H9 (cell line): Measurements from ENCODE around the gene GFOD2. TPM values are rescaled to one million over a fixed set of nuclear protein-coding genes. Genes with fewer than 3 reads are reported as not detected.

Source experiments
- DNase-seq: peaks from one replicate; pipeline ENCODE4 v3.0.0-alpha.2; 2017
- H2AFZ ChIP-seq: one replicate; pipeline ENCODE4 v1.6.1; 2013; ENCODE audit warnings: mild to moderate bottlenecking, low read length, control low read depth, moderate library complexity
- H2AK5ac ChIP-seq: 2 replicates; pipeline ENCODE4 v1.6.1; 2013; ENCODE audit warnings: low read length, control low read depth, mixed read lengths; ENCODE audit not compliant: insufficient read length
- H2BK120ac ChIP-seq: one replicate; pipeline ENCODE4 v1.6.1; 2013; ENCODE audit warnings: low read depth, mild to moderate bottlenecking, low read length, control low read depth, inconsistent platforms; ENCODE audit not compliant: poor library complexity, severe bottlenecking
- H2BK12ac ChIP-seq: 2 replicates; pipeline ENCODE4 v1.6.1; 2013; ENCODE audit warnings: low read length, control low read depth, mixed read lengths, low read depth; ENCODE audit not compliant: insufficient read length
- H2BK15ac ChIP-seq: 2 replicates; pipeline ENCODE4 v1.6.1; 2013; ENCODE audit warnings: low read depth, low read length, control low read depth
- H2BK20ac ChIP-seq: one replicate; pipeline ENCODE4 v1.6.1; 2013; ENCODE audit warnings: low read depth, mild to moderate bottlenecking, low read length, control low read depth, inconsistent platforms; ENCODE audit not compliant: poor library complexity, severe bottlenecking
- H2BK5ac ChIP-seq: 2 replicates; pipeline ENCODE4 v1.6.1; 2013; ENCODE audit warnings: low read length, control low read depth, mixed read lengths; ENCODE audit not compliant: insufficient read length
- H3K14ac ChIP-seq: 2 replicates; pipeline ENCODE4 v1.6.1; 2013; ENCODE audit warnings: low read length, control low read depth; ENCODE audit not compliant: insufficient read depth
- H3K18ac ChIP-seq: 2 replicates; pipeline ENCODE4 v1.6.1; 2013; ENCODE audit warnings: low read depth, mild to moderate bottlenecking, mixed read lengths, low read length, control low read depth; ENCODE audit not compliant: insufficient read length
- H3K23ac ChIP-seq: 2 replicates; pipeline ENCODE4 v1.6.1; 2013; ENCODE audit warnings: low read length, control low read depth, mixed read lengths, low read depth; ENCODE audit not compliant: insufficient read length
- H3K23me2 ChIP-seq: 2 replicates; pipeline ENCODE4 v1.6.1; 2013; ENCODE audit warnings: low read depth, mild to moderate bottlenecking, mixed read lengths, low read length, control low read depth; ENCODE audit not compliant: insufficient read length, poor library complexity, severe bottlenecking
- H3K27ac ChIP-seq: 2 replicates; pipeline ENCODE4 v1.5.1; 2013; ENCODE audit warnings: low read length, control low read depth, mixed read lengths, low read depth; ENCODE audit not compliant: insufficient read length
- H3K27me3 ChIP-seq: 2 replicates; pipeline ENCODE4 v1.6.1; 2013; ENCODE audit warnings: low read length, control low read depth, inconsistent platforms; ENCODE audit not compliant: insufficient read depth
- H3K4ac ChIP-seq: 2 replicates; pipeline ENCODE4 v1.6.1; 2013; ENCODE audit warnings: low read depth, mild to moderate bottlenecking, control low read depth, inconsistent platforms, low read length, moderate library complexity
- H3K4me1 ChIP-seq: 2 replicates; pipeline ENCODE4 v1.6.1; 2013; ENCODE audit warnings: low read length, control low read depth, inconsistent platforms; ENCODE audit not compliant: insufficient read depth
- H3K4me2 ChIP-seq: 2 replicates; pipeline ENCODE4 v1.6.1; 2013; ENCODE audit warnings: low read length, control low read depth, mixed read lengths; ENCODE audit not compliant: insufficient read length, insufficient read depth
- H3K56ac ChIP-seq: 2 replicates; pipeline ENCODE4 v1.6.1; 2013; ENCODE audit warnings: low read depth, mild to moderate bottlenecking, mixed read lengths, low read length, control low read depth; ENCODE audit not compliant: insufficient read length
- H3K79me1 ChIP-seq: 2 replicates; pipeline ENCODE4 v1.6.1; 2013; ENCODE audit warnings: low read depth, mild to moderate bottlenecking, moderate library complexity, low read length, control low read depth, inconsistent platforms; ENCODE audit not compliant: insufficient read depth, poor library complexity, severe bottlenecking
- H3K79me2 ChIP-seq: 2 replicates; pipeline ENCODE4 v1.6.1; 2013; ENCODE audit warnings: low read length, control low read depth, inconsistent platforms; ENCODE audit not compliant: insufficient read depth
- H3K9ac ChIP-seq: 2 replicates; pipeline ENCODE4 v1.6.1; 2013; ENCODE audit warnings: low read length, control low read depth, mixed read lengths; ENCODE audit not compliant: insufficient read length; ENCODE audit errors: extremely low read depth
- H3K9me3 ChIP-seq: one replicate; pipeline ENCODE4 v1.6.1; 2013; ENCODE audit warnings: low read depth, low read length, inconsistent platforms; ENCODE audit not compliant: control insufficient read depth
- H3T11ph ChIP-seq: one replicate; pipeline ENCODE4 v1.6.1; 2013; ENCODE audit warnings: mild to moderate bottlenecking, low read length, control low read depth, inconsistent platforms
- H4K20me1 ChIP-seq: one replicate; pipeline ENCODE4 v1.6.1; 2013; ENCODE audit not compliant: control insufficient read depth, insufficient read length, insufficient read depth
- H4K5ac ChIP-seq: 2 replicates; pipeline ENCODE4 v1.6.1; 2013; ENCODE audit warnings: low read depth, mild to moderate bottlenecking, mixed read lengths, low read length, control low read depth; ENCODE audit not compliant: insufficient read length
- H4K8ac ChIP-seq: replicated peaks from 2 replicates; pipeline ENCODE4 v1.6.1; 2013; ENCODE audit warnings: low read length, control low read depth, mixed read lengths, low read depth; ENCODE audit not compliant: insufficient read length
- H4K91ac ChIP-seq: 2 replicates; pipeline ENCODE4 v1.6.1; 2013; ENCODE audit warnings: low read depth, mild to moderate bottlenecking, moderate library complexity, mixed read lengths, low read length, control low read depth; ENCODE audit not compliant: insufficient read length
- H3K27ac Mint-ChIP-seq, 3 experiments: 2 replicates in 2 of 3; 3 replicates in 1 of 3; pipeline ENCODE4 v1.8.0; 2020 to 2021; ENCODE audit warnings: mixed read lengths in 3 of 3, mild to moderate bottlenecking in 1 of 3, moderate library complexity in 1 of 3
- H3K27me3 Mint-ChIP-seq: 2 replicates; pipeline ENCODE4 v1.8.0; 2021; ENCODE audit warnings: low read depth, mild to moderate bottlenecking, moderate library complexity, mixed read lengths
- H3K36me3 Mint-ChIP-seq, 3 experiments: 2 replicates in 2 of 3; 3 replicates in 1 of 3; pipeline ENCODE4 v1.8.0; 2020 to 2021; ENCODE audit warnings: low read depth in 3 of 3, mixed read lengths in 3 of 3; ENCODE audit not compliant: insufficient read depth in 1 of 3
- H3K4me1 Mint-ChIP-seq, 2 experiments: 2 replicates each; pipeline ENCODE4 v1.8.0; 2020; ENCODE audit warnings: mixed read lengths in 2 of 2
- H3K4me3 Mint-ChIP-seq, 2 experiments: 2 replicates in 1 of 2; 3 replicates in 1 of 2; pipeline ENCODE4 v1.8.0; 2020 to 2021; ENCODE audit warnings: mild to moderate bottlenecking in 2 of 2, mixed read lengths in 2 of 2, moderate library complexity in 1 of 2
- H3K9me3 Mint-ChIP-seq, 2 experiments: 2 replicates in 1 of 2; 3 replicates in 1 of 2; pipeline ENCODE4 v1.8.0; 2020; ENCODE audit warnings: mild to moderate bottlenecking in 2 of 2, mixed read lengths in 2 of 2, moderate library complexity in 1 of 2
- WGBS: extraction: QIAGEN DNeasy Blood & Tissue Kit; methylation state at CpG from one replicate; pipeline ENCODE4 v1.1.7; 2013; ENCODE audit warnings: missing lambda C conversion rate, low lambda C conversion rate, mixed read lengths; ENCODE audit not compliant: insufficient read length; ENCODE audit errors: extremely low coverage; 5-methylcytosine and 5-hydroxymethylcytosine counted together
- total RNA-seq: library from RNA; stranded (reverse); gene quantifications from 2 replicates; pipeline ENCODE4 v1.2.1, GENCODE V29; 2021
- TF ChIP-seq, protein P1 (sequence below): fragments of 200-600 bp; sonication (generic); conservative IDR thresholded peaks from 3 replicates; pipeline ENCODE4 v1.8.0; 2021; ENCODE audit warnings: antibody characterized with exemption, mild to moderate bottlenecking

GFOD2 gene
- total RNA-seq, 1 experiment from 2014 or later = 21.8 TPM

DNA sequence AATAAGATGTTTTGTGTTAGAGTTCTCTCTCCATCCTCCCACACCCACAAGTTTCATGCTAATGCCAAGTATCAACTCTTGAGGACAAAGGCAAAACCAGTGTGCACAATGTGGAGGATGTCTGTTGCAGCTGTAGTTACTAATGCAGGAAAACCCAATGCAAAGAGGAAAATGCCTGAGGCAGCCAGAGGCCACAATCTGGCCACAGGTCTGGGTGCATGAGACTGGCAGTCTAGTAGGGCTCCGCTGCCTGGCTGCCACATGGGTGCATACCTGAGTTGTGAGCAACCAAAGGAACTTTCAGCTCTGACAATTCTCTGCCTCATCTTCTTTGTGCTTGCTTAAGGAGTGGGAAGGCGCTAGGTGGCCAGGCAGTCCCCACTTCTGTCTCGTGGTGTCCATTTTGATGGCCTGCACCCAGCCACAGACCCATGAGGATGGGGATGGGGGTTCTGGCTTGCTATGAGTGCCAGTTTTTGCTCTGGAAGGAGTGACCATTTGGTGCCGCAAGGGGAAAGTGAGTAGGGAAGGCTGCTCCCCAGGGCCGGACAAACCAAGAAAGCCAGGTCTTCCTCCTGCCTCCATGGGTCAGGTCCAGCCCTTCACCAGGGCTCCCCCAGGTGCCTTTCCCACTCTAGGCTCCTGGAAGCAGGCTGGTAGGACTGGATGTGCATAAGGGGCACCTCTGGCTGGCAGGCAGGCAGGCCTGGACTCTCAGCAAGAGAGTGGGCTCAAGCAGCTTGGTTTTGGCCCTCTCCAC is 4.2 kb upstream of the GFOD2 start:
- no peak overlapping the region for H3K4me3 Mint-ChIP-seq

More for the DNA sequence above, 4.2 kb upstream of the GFOD2 start:
- no peak overlapping the region for H2BK12ac ChIP-seq
- no peak overlapping the region for H4K5ac ChIP-seq
- no peaks in the 10 kb centered on the region for H4K20me1 ChIP-seq
- WGBS = no CpG with 5 or more reads among the region's 5 CpGs
- no peak overlapping the region for H2AFZ ChIP-seq
- no peak overlapping the region for H3K18ac ChIP-seq
- H4K8ac ChIP-seq = no peak overlapping the region
- Mint-ChIP-seq H3K9me3 (no peaks in the 10 kb centered on the region), H3K36me3 (peaks cover 7 to 17% (median 9%) of the 10 kb centered on the region in 3 experiments), H3K27ac (peak overlapping the region in 1 of 3 experiments; percentile 68; a peak in 1 of 7 replicates), H3K4me1 (peaks cover 9 to 11% of the 10 kb centered on the region in 2 experiments), H3K27me3 (peaks cover 3% of the 10 kb centered on the region)
- H3K4me1 ChIP-seq = no peaks in the 10 kb centered on the region; the same call in 1 of the 2 replicates
- H3T11ph ChIP-seq = no peak overlapping the region
- H3K23ac ChIP-seq = no peak overlapping the region
- H3K4me2 ChIP-seq = no peak overlapping the region
- no peak overlapping the region for H2AK5ac ChIP-seq
- H3K79me2 ChIP-seq = peaks cover 4% of the 10 kb centered on the region; the same call in 1 of the 2 replicates
- H3K27me3 ChIP-seq = no peaks in the 10 kb centered on the region
- H3K23me2 ChIP-seq = peaks cover 12% of the 10 kb centered on the region
- no peak overlapping the region for H2BK120ac ChIP-seq
- H3K9me3 ChIP-seq = no peaks in the 10 kb centered on the region
- no peak overlapping the region for H3K9ac ChIP-seq
- H4K91ac ChIP-seq = no peak overlapping the region
- H3K14ac ChIP-seq = no peak overlapping the region
- DNase-seq = no peak
- H2BK20ac ChIP-seq = no peak overlapping the region
- H3K27ac ChIP-seq = no peak overlapping the region
- no peak overlapping the region for H2BK15ac ChIP-seq
- H3K79me1 ChIP-seq = no peaks in the 10 kb centered on the region
- no peak overlapping the region for H3K4ac ChIP-seq
- TF ChIP-seq, protein P1, sequence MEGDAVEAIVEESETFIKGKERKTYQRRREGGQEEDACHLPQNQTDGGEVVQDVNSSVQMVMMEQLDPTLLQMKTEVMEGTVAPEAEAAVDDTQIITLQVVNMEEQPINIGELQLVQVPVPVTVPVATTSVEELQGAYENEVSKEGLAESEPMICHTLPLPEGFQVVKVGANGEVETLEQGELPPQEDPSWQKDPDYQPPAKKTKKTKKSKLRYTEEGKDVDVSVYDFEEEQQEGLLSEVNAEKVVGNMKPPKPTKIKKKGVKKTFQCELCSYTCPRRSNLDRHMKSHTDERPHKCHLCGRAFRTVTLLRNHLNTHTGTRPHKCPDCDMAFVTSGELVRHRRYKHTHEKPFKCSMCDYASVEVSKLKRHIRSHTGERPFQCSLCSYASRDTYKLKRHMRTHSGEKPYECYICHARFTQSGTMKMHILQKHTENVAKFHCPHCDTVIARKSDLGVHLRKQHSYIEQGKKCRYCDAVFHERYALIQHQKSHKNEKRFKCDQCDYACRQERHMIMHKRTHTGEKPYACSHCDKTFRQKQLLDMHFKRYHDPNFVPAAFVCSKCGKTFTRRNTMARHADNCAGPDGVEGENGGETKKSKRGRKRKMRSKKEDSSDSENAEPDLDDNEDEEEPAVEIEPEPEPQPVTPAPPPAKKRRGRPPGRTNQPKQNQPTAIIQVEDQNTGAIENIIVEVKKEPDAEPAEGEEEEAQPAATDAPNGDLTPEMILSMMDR = no peak
- no peak overlapping the region for H2BK5ac ChIP-seq
- no peak overlapping the region for H3K56ac ChIP-seq
